Uterus (tissue), 4 donors: ENCODE data around the gene ECT2L. TPM values are rescaled to one million over a fixed set of nuclear protein-coding genes. Genes with fewer than 3 reads are reported as not detected.

Experiments
- DNase-seq, 2 donors: peaks; one replicate each; pipeline ENCODE4 v3.0.0-alpha.2; 2019 to 2020
- H3K27ac ChIP-seq, 2 donors: fragments of 200-600 bp; sonication (generic); 1 replicate in 1 of 2; 2 replicates in 1 of 2; pipeline ENCODE4 v1.5.1; 2016 to 2018
- H3K27me3 ChIP-seq, 2 donors: fragments of 200-600 bp; sonication (generic); one replicate each; pipeline ENCODE4 v1.5.1; 2018 to 2019; ENCODE audit warnings: control low read depth in 1 of 2
- H3K36me3 ChIP-seq, 2 donors: fragments of 200-600 bp; sonication (generic); one replicate each; pipeline ENCODE4 v1.5.1; 2019; ENCODE audit warnings: control low read depth in 1 of 2
- H3K4me1 ChIP-seq, 2 donors: fragments of 200-600 bp; sonication (generic); one replicate each; pipeline ENCODE4 v1.5.1; 2018 to 2019; ENCODE audit warnings: control low read depth in 1 of 2
- H3K4me3 ChIP-seq, 2 donors: fragments of 200-600 bp; sonication (generic); 1 replicate in 1 of 2; 2 replicates in 1 of 2; pipeline ENCODE4 v1.5.1; 2018 to 2019; ENCODE audit warnings: mild to moderate bottlenecking in 1 of 2
- H3K9me3 ChIP-seq, 2 donors: fragments of 200-600 bp; sonication (generic); one replicate each; pipeline ENCODE4 v1.5.1; 2019; ENCODE audit warnings: control low read depth in 1 of 2
- CTCF ChIP-seq, 4 experiments: fragments of 200-600 bp in 2 of 4; fragments of 450-650 bp in 2 of 4; sonication (generic) in 2 of 4; IDR thresholded peaks; one replicate each; pipeline ENCODE4 v1.5.1; 2016 to 2019; ENCODE audit warnings: antibody characterized with exemption in 4 of 4, mild to moderate bottlenecking in 2 of 4, moderate library complexity in 1 of 4
- POLR2A ChIP-seq, 2 donors: fragments of 450-650 bp; IDR thresholded peaks; one replicate each; pipeline ENCODE4 v1.6.1; 2016; ENCODE audit warnings: antibody characterized with exemption in 2 of 2, mild to moderate bottlenecking in 1 of 2, moderate library complexity in 1 of 2
- intact Hi-C: fragments of 100-400 bp; cut with DNase I; formaldehyde crosslinking; loops from one replicate; pipeline ENCODE4 v1.15.1; 2023; ENCODE audit warnings: low total_unique reads
- total RNA-seq, 4 donors: library from RNA; depleted of rRNA in 3 of 4; stranded (reverse); fragments of >200 nt in 3 of 4; gene quantifications; one replicate each; pipeline versions ENCODE4 v1.1.0 to v1.2.4, GENCODE V29; 2014 to 2023
- donor health status: DM: yes; HTN: yes; CAD: no.

The ECT2L gene
- total RNA-seq, 4 donors from 2014 or later: 0.51 to 1.5 (median 0.99) TPM

- H3K4me1 ChIP-seq: no peaks in the 10 kb centered on the region
- TF ChIP-seq CTCF (IDR thresholded peaks at IDR 0.05) (no peak), POLR2A (IDR thresholded peaks at IDR 0.05) (no peak)
- intact Hi-C loops: no loop called here
- no peak overlapping the region for H3K4me3 ChIP-seq
- H3K27ac ChIP-seq: no peak overlapping the region
- DNase-seq: no peak
- H3K9me3 ChIP-seq: no peaks in the 10 kb centered on the region
- no peaks in the 10 kb centered on the region for H3K27me3 ChIP-seq
- no peaks in the 10 kb centered on the region for H3K36me3 ChIP-seq
These were observed 53.9 kb downstream of the ECT2L start for GRCh38 chr6:138849791-138850190.

GRCh38 chr6:138856654-138857053, 60.8 kb downstream of the ECT2L start:
- Histone ChIP-seq H3K9me3 (no peaks in the 10 kb centered on the region), H3K36me3 (no peaks in the 10 kb centered on the region), H3K4me1 (no peaks in the 10 kb centered on the region), H3K4me3 (no peak overlapping the region), H3K27me3 (no peaks in the 10 kb centered on the region), H3K27ac (no peak overlapping the region)
- intact Hi-C loops: no loop called here
- no peak for DNase-seq
- no peak for TF ChIP-seq POLR2A (IDR thresholded peaks at IDR 0.05)
- no peak for TF ChIP-seq CTCF (IDR thresholded peaks at IDR 0.05)

GRCh38 chr6:138857775-138858174, 61.9 kb downstream of the ECT2L start:
- Histone ChIP-seq H3K4me3 (no peak overlapping the region), H3K27ac (no peak overlapping the region), H3K27me3 (no peaks in the 10 kb centered on the region), H3K36me3 (no peaks in the 10 kb centered on the region), H3K4me1 (no peaks in the 10 kb centered on the region), H3K9me3 (no peaks in the 10 kb centered on the region)
- DNase-seq: no peak
- TF ChIP-seq CTCF (IDR thresholded peaks at IDR 0.05) (no peak), POLR2A (IDR thresholded peaks at IDR 0.05) (no peak)
- intact Hi-C loops: no loop called here

GRCh38 chr6:138862456-138862855, 66.6 kb downstream of the ECT2L start:
- intact Hi-C loops: no loop called here
- Histone ChIP-seq H3K36me3 (no peaks in the 10 kb centered on the region), H3K4me1 (no peaks in the 10 kb centered on the region), H3K4me3 (no peak overlapping the region), H3K27ac (peak overlapping the region in 1 of 2 donors; percentile 50), H3K27me3 (no peaks in the 10 kb centered on the region), H3K9me3 (no peaks in the 10 kb centered on the region)
- no peak for DNase-seq
- TF ChIP-seq POLR2A (IDR thresholded peaks at IDR 0.05): no peak
- TF ChIP-seq CTCF (IDR thresholded peaks at IDR 0.05): no peak

- no peak for TF ChIP-seq CTCF (IDR thresholded peaks at IDR 0.05)
- no peak for TF ChIP-seq POLR2A (IDR thresholded peaks at IDR 0.05)
- Histone ChIP-seq H3K36me3 (no peaks in the 10 kb centered on the region), H3K27me3 (no peaks in the 10 kb centered on the region), H3K27ac (peak overlapping the region in 1 of 2 donors; percentile 50), H3K4me3 (no peak overlapping the region), H3K4me1 (no peaks in the 10 kb centered on the region), H3K9me3 (no peaks in the 10 kb centered on the region)
- intact Hi-C loops: no loop called here
- no peak for DNase-seq
These were observed 67.4 kb downstream of the ECT2L start for GRCh38 chr6:138863321-138863720.
